LHCN-M2 (cell line): ENCODE results near the gene KCNJ2. TPM values are rescaled to one million over a fixed set of nuclear protein-coding genes. Genes with fewer than 3 reads are reported as not detected.

Experiments used
- DNase-seq: peaks from one replicate; pipeline ENCODE4 v3.0.0-alpha.2; 2012; ENCODE audit warnings: low read depth
- polyA plus RNA-seq: library from polyadenylated mRNA; unstranded; fragments of >200 nt; gene quantifications from one replicate; pipeline ENCODE4 v1.2.1, GENCODE V29; 2012; ENCODE audit warnings: missing spikeins
- total RNA-seq: library from RNA; depleted of rRNA; stranded (reverse); fragments of >200 nt; gene quantifications from 2 replicates; pipeline ENCODE4 v1.2.3, GENCODE V29; 2014; rRNA removed

The KCNJ2 gene
- 2.6 and 3.6 TPM in 2 replicates for total RNA-seq
- polyA plus RNA-seq = 0.78 TPM

DNA sequence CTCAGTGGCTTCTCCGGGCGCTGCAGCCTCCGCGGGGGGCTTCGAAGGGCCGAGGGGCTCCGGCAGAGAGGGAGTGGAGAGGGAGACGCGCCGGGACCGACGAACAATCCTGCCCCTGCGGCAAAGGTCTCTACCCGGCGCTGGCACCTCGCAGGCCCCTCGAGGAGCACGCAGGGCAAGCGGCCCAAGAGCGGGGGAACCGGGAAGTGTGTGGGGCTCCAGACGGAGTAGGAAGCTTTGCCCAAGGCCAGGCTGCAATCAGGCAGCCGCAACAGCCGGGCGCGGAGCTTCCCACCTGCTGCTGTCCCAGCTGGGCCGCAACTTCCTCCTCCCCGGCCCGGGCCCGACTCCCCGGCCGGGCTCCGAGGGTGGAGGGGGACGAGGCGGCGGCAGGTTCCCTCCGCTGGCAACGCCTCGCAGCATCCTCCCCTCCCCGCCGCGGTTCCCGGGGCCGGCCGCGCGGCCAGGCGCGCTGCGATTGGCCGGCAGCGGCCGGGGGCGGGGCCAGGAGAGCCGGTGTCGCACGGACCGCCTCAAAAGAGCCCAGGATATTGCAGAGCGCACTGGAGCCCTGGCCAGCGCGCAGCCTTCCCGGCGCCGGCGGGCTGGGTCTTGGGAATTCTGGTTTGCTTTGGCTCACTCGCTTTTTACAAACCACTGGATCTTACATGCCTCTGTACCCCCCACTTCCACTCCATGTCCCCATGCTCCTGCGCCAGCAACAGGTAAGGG is at the start of gene KCNJ2:
KCNJ2 (plus strand) TSS at position 556 of the 732 bp plus-strand sequence. CDS start 5,508 bp downstream, outside the sequence.
- DNase-seq = peak; percentile 82

DNA sequence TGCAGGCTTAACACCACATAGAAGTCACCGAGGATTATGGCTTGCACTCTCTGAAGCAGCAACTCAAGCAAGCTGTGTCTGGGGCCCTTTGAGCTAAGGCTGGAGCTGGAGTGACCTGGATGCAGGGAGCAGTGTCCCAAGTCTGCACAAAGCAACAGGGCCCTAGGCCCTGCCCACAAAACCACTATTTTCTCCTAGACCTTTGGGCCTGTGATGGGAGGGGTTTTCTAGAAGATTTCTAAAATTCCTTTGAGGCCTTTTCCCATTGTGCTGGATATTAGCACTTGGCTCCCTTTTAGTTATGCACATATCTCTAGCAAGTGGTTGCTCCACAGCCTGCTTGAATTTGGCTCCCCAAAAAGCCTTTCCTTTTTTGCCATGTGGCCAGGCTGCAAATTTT is 49.8 kb upstream of the KCNJ2 start:
- no peak for DNase-seq

- DNase-seq = no peak
Measured at GRCh38 chr17:70119983-70120382, 49.3 kb upstream of the KCNJ2 start.

GRCh38 chr17:70120425-70120824 is 48.9 kb upstream of the KCNJ2 start:
- DNase-seq = no peak

GRCh38 chr17:70121126-70121525 is 48.2 kb upstream of the KCNJ2 start:
- DNase-seq = no peak

DNA sequence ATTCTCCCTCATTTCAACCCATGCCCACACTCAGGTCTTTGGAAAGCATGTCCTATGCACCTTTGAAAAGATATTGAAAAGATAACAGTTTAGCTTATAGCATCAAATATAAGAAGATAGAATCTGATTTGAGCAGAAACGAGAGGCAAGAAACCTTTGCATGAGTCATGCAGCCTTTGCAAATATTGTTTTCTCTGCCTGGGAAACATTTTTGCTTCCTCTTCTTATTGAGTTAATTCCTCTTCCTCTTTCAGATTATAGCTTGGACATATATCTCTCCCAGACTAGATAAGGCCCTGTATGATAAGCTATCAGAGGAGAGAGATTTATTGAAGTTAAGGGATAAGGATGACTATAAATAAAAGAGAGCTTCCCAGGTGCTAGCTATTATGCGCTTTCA is 46.1 kb upstream of the KCNJ2 start:
- no peak for DNase-seq

GRCh38 chr17:70124723-70125122 is 44.6 kb upstream of the KCNJ2 start:
- no peak for DNase-seq

GRCh38 chr17:70127221-70127873 is 42.0 kb upstream of the KCNJ2 start:
- DNase-seq = no peak

DNA sequence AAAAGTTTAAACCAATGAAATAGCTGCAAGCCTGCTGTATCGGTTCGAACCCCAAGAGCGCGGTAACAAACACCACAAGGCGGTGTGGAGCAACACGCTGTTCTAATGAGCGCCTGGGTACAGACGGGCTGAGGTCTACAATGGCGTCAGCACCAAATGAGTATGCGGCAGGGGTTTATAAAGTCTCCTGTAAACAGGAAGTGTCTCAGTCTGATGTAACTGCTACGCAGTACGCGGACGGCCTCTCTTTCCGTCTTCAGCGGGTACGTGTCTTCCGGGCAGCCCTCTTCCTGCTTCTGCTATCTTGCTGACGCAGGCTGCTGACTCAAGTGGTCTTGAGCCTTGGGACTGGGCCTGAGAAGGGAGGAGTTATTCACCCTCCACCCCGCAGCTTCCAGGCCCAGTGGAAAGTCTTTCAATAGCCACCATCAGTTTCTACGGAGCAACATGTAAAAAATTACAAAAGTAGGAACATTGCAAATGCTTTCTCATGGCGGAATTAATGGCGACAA is 40.5 kb upstream of the KCNJ2 start:
- DNase-seq = no peak

DNA sequence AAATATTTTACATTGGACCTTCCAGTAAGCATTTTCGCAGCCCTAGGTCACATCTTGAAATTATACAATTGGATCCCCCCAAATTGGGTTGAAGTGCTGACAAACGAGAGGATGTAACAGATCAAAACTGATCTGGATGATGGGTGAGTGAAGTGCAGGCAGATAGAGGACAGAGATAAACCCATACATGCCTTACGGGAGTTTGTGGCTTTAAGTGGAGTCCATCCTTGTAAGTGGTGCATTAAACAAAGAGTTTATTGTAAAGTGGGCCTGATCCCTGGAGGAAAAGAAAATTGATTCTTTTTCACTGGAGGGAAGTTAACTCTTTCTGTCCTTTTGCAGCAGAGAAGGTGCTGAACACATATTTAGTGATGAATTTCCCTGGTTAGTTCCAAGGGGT is 39.0 kb upstream of the KCNJ2 start:
- no peak for DNase-seq

- no peak for DNase-seq
Measured at GRCh38 chr17:70132505-70132904, 36.8 kb upstream of the KCNJ2 start.

DNA sequence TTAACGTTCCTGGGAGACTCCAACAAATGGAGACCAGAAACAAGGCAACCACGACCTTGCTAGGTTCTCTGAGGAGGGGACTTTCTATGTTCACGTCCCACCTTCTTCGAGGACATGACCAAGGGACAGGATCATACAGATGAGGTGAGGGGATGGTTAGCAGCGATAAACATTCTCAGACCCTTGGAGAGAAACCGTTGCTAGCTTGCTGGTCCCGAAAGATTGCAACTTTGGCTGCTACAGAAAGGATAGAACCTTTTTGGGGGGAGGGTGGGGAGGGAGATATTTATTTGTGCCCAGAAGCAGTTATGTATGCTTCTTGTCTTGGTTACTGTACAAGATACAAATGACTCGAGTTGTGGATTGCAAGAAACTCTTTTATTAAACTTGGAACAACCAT is 35.3 kb upstream of the KCNJ2 start:
- DNase-seq = no peak

DNA sequence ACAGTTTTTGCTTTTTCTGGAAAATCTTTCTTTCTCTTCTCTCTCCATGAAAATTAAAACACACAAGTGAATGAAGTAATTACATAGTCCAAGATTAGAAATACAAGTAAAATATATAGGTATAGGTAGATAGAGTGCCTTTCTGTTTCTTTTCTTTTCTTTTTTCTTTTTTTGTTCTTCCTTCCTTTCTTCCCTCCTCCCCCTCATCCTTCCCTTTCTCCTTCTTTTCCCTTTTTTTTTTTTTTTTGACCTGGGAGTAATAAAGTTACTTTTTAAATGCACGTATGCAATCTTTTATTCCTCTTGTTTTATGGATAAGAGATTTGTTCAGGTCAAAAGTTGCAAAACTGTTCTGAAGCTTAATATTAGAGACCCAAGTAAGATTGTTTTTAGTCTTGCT is 34.6 kb upstream of the KCNJ2 start:
- no peak for DNase-seq

- no peak for DNase-seq
Measured at GRCh38 chr17:70136131-70136530, 33.2 kb upstream of the KCNJ2 start.

- peak; percentile 90 for DNase-seq
Measured at GRCh38 chr17:70137451-70138230, 31.7 kb upstream of the KCNJ2 start.

DNA sequence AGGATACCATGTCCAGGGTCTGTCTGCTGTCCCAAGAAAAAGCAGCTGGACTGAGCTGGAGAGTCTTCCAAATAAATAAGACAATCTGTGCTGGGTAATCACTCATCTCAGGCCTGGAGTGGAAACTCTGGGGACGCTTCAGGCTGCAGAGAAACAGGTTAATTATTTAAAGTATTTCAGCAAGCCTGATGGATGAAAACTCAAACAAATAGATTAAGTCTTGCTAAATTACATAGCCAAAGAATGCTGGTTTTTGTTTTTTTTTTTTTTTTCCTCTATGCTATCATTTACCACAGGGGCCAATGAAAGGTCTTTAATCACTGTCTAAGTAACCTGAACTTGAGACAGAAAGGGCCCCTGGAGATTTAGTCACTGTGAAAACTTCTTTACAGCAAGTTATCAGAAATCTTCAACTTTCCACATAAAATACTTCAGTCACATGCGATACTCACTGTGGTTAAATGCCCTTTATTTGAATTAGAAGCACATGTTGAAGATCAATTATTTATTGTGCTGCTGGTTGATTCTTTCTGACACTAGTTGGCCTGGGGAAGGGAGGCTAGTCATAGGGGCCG is 31.0 kb upstream of the KCNJ2 start:
- DNase-seq = no peak

DNA sequence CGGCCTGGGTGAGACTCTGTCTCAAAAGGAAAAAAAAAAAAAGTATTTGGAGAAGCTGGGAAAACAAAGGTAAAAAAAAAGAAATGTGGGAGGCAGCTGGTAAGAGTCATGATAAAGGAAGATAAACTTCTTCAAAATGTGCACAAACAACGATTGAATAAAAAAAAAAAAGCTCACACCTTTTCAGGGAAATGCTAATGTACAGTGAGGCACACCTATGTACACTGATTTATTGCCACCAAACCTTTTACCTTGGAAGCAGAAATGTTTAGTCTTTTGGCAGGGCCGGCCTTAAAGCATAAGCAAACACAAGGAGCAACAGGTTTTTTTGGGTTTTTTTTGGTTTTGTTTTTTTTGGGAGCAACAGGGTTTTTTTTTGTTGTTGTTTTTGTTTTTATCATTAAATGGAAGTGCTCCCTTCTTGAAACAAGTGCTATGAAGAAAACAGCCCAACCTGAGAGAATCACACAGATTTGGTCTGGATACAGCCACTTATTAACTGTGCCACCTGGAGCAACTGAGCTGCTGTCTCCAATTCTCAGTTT is 29.8 kb upstream of the KCNJ2 start:
- no peak for DNase-seq

GRCh38 chr17:70144260-70144846 is 25.0 kb upstream of the KCNJ2 start:
- peak; percentile 41 for DNase-seq

DNA sequence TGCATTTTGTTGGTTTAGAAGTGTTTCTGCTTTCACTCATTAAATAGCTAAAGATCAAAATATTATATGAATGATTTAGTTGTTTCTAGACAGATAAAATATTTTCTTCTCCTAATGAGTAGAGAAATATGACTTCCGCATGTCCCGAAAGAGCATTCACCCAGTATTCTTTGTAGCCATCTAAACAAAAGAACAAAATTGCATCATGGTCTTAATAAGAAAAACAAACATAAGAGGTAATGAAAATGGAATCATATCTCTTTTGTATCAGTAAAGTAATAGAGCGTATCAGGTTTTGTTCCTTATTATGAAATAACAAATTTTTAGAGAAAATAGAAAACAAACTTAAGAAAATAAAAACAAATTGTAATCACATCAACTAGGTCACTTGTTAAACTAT is 16.1 kb upstream of the KCNJ2 start:
- DNase-seq = no peak

- no peak for DNase-seq
Measured at GRCh38 chr17:70157151-70157550, 12.2 kb upstream of the KCNJ2 start.

- no peak for DNase-seq
Measured at GRCh38 chr17:70158180-70158579, 11.2 kb upstream of the KCNJ2 start.
